Right cardiac atrium (tissue), 5 donors: ENCODE data around the gene IZUMO1. TPM values are rescaled to one million over a fixed set of nuclear protein-coding genes. Genes with fewer than 3 reads are reported as not detected.
"Not testable (repeated sequence)": the region's sequence is repeated elsewhere in the genome, so short reads cannot be mapped to it uniquely, and the experiment has no call there.

ENCODE experiments used
- ATAC-seq, 2 donors: fragments of 200-7000 bp; cut with Tn5 transposase; one replicate each; pipeline versions ENCODE4 v1.8.0 to v1.9.1; 2020; ENCODE audit warnings: moderate library complexity in 2 of 2, mild to moderate bottlenecking in 1 of 2
- DNase-seq, 3 donors: peaks; one replicate each; pipeline ENCODE4 v3.0.0-alpha.2; 2020
- H3K27ac ChIP-seq: one replicate; pipeline ENCODE4 v1.5.1; 2013; ENCODE audit warnings: mild to moderate bottlenecking, low read length, control low read depth, moderate library complexity
- H3K27me3 ChIP-seq: one replicate; pipeline ENCODE4 v1.6.1; 2013; ENCODE audit not compliant: control insufficient read depth, insufficient read depth
- H3K4me1 ChIP-seq: one replicate; pipeline ENCODE4 v1.6.1; 2013; ENCODE audit warnings: low read length; ENCODE audit not compliant: control insufficient read depth, insufficient read depth
- H3K4me3 ChIP-seq: one replicate; pipeline ENCODE4 v1.5.1; 2013; ENCODE audit warnings: low read length, control low read depth
- H3K9me3 ChIP-seq: one replicate; pipeline ENCODE4 v1.6.1; 2013; ENCODE audit warnings: low read length; ENCODE audit not compliant: control insufficient read depth
- WGBS: extraction: QIAGEN DNeasy Blood & Tissue Kit; methylation state at CpG from one replicate; pipeline ENCODE4 v1.1.7; 2013; 5-methylcytosine and 5-hydroxymethylcytosine counted together
- intact Hi-C, 4 donors: fragments of 100-400 bp; cut with DNase I; formaldehyde crosslinking; loops; one replicate each; pipeline versions ENCODE4 v1.11.0 to v1.14.0; 2022 to 2023
- polyA plus RNA-seq: library from polyadenylated mRNA; stranded (reverse); fragments of 200-250 nt; gene quantifications from one replicate; pipeline ENCODE4 v1.2.3, GENCODE V29; 2013
- total RNA-seq, 4 donors: library from RNA; stranded (reverse); fragmentation: NEBNext Ultra II Directional; extraction: Animal tissue kit (Norgen Biotek cat#: 25700); gene quantifications; one replicate each; pipeline ENCODE4 v1.2.1, GENCODE V29; 2021
- donor health status: healthy with polysubstance abuse.
- donor health status: DM: no; HTN: yes; CAD: no.
- donor health status: DM: no; HTN: no; CAD: no.
- donor health status: DM: no; HTN: yes; CAD: no; lungs with severe emphysema.
- donor health status: DM: yes; HTN: yes; CAD: no.

Gene IZUMO1
- total and polyA plus RNA-seq, 5 donors: 0.18 to 0.54 (median 0.34) TPM

DNA sequence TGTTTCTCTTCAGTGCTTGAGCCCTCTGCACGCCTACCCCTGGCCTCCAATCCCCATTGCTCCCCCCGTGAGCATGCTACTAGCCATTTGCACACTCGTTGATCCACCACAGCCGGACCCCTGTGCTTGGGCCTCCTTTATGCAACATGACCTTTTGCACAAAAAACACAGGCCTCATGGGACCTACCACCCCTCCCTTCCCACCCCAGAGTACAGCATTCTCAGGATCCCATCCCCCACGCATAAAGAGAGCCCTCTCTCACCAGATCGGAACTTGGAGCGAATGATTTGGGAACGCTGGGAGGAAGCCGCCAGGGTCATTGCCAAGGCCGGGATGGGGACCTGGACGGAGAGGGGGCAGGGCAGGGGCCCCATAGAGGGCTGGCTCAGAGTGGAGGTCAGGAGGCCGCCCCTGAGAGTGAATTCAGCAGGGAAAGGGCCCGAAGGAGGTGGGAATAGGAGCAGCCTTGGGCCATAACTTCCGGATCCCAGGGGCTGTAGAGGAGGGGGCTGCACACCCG is 27.9 kb downstream of the IZUMO1 start:
- Histone ChIP-seq H3K4me1 (peaks cover 15% of the 10 kb centered on the region), H3K27me3 (no peaks in the 10 kb centered on the region), H3K27ac (peak overlapping the region; percentile 61), H3K9me3 (no peaks in the 10 kb centered on the region), H3K4me3 (no peak overlapping the region)
- intact Hi-C loops: no loop called here
- peak in 1 of 3 donors; percentile 78 for DNase-seq
- ATAC-seq: no peak
- 44% methylated on average over 15 of the region's 15 CpGs for WGBS

DNA sequence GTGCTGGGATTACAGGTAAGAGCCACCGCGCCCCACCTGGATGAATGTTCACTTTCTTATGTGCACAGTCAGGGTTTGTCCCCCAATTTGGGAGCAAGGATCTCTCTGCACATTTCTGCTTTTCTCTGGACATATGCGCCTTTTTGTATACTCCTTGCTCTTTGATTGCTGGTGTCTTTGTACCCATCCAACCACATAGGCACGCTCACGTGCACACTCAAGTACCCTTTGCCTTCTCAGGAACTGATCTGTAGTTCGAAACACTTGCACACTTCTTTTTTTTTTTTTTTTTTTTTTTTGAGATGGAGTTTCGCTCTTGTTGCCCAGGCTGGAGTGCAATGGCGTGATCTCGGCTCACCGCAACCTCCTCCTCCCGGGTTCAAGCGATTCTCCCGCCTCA is 28.6 kb downstream of the IZUMO1 start:
- H3K9me3 ChIP-seq, H3K27me3 ChIP-seq, H3K4me3 ChIP-seq, H3K27ac ChIP-seq, ATAC-seq, DNase-seq, intact Hi-C loops: not testable (repeated sequence)
- 95% methylated on average over 13 of the region's 13 CpGs for WGBS
- peaks cover 15% of the 10 kb centered on the region for H3K4me1 ChIP-seq

DNA sequence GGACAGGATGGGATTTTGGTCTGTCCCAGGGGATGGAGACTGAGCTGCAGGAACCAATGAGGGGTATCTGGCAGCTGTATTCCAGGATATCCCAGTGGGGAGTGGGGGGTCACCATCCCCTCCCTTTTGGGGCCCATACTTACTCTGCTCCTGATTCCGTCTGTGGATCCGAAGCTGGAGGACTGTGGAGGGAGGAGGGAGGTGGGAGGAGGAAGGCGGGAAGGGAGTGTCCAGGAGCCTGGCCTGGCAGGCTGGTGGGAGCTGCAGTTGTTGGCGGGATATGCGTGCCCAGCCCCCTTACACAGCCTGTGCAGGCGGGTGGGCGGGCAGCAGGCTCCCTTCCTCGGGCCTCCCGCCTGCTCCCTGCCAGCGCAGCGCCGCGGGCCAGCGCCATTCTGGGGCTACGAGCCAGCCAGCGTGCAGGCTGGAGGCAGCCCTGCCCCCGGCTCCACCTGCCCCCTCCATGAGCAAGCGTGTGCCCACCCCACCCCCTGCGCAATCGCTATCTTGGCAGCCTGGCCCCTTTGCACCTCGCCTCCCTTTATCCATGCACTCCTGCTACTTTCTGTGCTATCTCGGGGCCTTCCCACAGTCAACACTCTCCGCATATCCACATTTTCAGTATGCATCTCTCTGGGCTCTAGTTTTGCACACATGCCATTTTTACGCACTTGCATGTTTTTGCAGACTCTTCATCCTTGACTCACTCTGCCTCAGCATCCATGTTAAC is 30.0 kb downstream of the IZUMO1 start:
- Histone ChIP-seq H3K4me3 (no peak overlapping the region), H3K27me3 (no peaks in the 10 kb centered on the region), H3K4me1 (peaks cover 15% of the 10 kb centered on the region), H3K27ac (peak overlapping the region; percentile 19), H3K9me3 (no peaks in the 10 kb centered on the region)
- 12% methylated on average over 24 of the region's 24 CpGs for WGBS
- ATAC-seq (peak; percentile 3 to 7), DNase-seq (peak; percentile 72 to 92 (median 91))
- intact Hi-C loops: no loop called here

DNA sequence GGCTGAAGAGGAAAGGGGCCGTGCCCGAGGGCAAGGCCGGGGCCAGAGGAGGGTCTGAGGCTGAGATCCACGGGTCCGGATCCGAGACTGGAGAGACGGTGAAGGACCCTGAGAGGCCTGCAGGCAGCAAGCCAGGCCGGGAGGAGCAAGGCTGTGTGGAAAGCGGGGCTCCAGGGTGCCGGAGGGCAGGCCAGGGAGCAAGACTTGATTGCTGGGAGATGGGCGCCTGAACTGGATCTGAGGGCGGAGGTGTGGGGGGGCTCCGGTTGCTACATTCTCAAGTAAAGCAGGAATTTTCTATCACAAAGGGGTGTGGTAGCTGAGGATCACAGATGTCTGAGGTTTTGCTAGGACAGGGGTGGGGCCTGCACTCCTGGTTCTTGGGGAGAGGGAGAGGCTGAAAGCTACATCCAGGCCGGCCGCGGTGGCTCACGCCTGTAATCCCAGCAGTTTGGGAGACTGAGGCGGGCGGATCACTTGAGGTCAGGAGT is 31.0 kb downstream of the IZUMO1 start:
- H3K27ac ChIP-seq: peak overlapping the region; percentile 9
- intact Hi-C loops: no loop called here
- no peaks in the 10 kb centered on the region for H3K9me3 ChIP-seq
- H3K27me3 ChIP-seq: no peaks in the 10 kb centered on the region
- no peak overlapping the region for H3K4me3 ChIP-seq
- 62% methylated on average over 19 of the region's 19 CpGs for WGBS
- DNase-seq: peak; percentile 40 to 71 (median 69)
- peaks cover 15% of the 10 kb centered on the region for H3K4me1 ChIP-seq
- no peak for ATAC-seq

DNA sequence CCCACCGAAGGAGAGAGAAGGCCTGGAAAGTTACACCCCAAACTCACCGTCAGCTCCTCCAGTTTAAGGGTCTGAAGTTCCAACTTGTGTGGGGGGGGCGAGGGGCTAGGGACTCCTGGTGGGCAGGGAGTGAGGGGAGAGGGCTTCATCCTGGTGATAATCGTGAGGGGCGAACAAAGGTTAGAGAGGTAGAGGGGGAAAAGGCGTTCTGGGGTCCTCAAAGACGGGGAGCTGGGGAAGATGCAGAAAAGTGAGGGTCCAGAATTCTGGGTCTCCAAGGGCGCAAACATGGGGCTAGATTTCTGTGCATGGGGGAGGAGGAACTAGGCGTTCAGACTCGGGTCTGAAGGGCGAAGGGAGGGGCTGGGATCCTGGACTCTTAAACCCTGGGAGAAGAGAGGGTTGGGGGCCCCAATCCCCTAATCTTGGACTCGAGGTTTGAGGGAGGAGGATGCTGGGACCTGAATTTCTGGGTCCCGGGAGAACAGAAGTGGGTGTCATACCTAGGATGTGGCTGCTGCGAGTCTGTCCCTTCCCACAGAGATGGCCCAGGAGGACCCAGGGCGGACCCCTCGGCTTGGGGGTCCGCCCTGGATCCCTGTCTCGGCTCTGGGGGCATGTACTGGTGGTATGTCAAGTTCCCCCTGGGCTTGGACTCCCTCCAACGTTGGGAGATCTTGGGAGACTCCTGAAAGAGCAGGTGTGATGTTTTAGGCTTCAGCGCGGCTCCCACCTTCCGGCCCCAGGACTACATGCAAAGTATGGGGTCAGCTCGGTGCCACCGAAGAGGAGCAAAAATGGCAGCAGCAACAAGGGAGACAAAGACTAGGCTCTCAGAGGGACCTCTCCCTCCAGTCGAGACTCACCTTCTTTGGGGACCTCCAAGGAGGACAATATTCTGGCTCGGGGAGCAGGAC is 31.7 kb downstream of the IZUMO1 start:
- DNase-seq (peak; percentile 42 to 69 (median 65)), ATAC-seq (no peak)
- Histone ChIP-seq H3K4me1 (peaks cover 15% of the 10 kb centered on the region), H3K27me3 (no peaks in the 10 kb centered on the region), H3K27ac (peak overlapping the region; percentile 86), H3K4me3 (peak overlapping the region; percentile 43), H3K9me3 (no peaks in the 10 kb centered on the region)
- WGBS: 57% methylated on average over 26 of the region's 26 CpGs
- intact Hi-C loops: no loop called here

DNA sequence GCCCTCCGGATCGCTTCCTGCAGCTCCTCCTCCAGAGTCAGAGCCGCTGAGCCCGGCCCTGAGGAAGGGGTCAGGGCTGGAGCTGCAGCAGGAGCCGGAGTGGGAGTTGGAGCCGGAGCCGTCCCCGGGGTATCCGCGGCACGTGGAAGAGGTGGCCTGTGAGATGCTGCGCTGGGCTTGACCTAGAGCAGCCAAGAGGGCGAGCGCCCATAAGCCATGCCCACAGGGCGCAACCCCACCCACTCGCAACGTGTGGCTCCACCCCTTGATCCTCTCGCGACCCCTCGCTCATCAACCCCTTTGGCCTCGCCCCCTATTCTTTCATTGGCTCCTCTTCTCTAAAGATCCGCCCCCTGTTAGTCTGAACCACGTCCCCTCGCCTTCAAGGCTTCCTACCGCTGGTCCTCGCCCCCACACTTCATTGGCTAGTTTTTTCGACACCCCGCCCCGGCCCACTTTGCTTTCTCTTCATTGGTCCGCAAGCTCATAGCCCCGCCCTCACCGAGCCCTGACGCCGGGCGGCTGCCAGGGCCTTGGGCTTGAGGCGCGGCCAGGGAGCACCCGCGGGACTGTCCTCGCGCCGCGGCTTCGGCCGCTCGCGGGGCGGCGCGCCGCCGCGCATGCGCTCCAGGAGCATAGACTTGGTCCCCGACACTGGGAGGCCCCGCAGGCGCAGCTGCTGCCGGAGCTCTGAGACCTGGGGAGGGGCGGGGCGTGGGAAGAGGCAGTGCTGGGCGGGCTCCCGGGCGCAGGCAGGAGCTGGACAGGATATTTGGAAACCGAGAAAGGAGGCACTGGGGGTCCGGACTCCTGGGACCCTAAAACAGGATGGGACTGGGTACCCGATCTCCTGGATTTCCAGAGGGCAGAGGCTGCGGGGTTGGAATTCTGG is 32.6 kb downstream of the IZUMO1 start:
- H3K27me3 ChIP-seq: no peaks in the 10 kb centered on the region
- WGBS: under 1% methylated on average over 67 of the region's 67 CpGs
- peak; percentile 99 to 100 (median 100) for DNase-seq
- H3K9me3 ChIP-seq: no peaks in the 10 kb centered on the region
- peaks cover 11% of the 10 kb centered on the region for H3K4me1 ChIP-seq
- intact Hi-C loops: no loop called here
- peak; percentile 91 to 95 for ATAC-seq
- peak overlapping the region; percentile 86 for H3K27ac ChIP-seq
- peak overlapping the region; percentile 47 for H3K4me3 ChIP-seq

DNA sequence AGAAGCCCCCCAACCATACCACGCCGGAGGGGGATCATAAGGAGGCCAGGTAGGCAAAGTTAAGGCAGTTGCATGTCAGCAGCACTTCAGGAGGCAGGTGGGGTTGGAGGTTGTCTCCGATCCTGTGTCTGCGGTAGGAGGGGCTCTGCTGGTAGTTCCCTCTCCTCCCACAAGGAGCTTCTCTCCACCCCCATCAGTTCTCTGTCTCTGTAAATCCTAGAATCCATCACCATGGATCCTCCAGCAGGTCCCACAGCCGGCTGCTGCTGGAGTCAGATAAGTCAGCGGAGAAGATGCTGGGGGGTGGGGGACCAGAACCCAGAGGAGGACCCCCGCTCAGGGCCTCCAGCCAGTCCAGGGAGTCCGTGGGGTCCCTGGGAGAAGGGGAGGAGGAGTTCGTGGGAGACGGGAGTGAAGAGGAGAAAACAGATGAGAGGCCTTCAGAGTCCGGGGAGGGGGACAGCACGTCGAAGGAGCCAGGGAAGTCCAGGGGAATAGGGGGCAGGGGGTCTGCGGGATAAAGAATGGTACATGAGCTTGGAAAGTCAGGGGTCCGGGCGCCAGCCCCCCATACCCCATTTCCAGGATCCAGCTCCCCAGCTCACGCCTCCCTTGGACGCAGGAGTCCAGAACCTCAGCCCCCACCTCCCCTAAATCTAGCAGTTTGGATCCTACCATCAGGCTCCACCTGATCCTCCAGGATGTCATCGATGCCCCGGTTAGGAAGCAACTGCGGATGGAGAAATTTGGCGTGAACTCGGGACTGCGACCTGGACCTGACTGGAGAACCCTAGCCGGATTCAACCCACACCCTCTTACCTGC is 33.5 kb downstream of the IZUMO1 start:
- 13% methylated on average over 25 of the region's 25 CpGs for WGBS
- no peaks in the 10 kb centered on the region for H3K9me3 ChIP-seq
- peak overlapping the region; percentile 23 for H3K27ac ChIP-seq
- no peaks in the 10 kb centered on the region for H3K27me3 ChIP-seq
- peaks cover 6% of the 10 kb centered on the region for H3K4me1 ChIP-seq
- intact Hi-C loops: no loop called here
- H3K4me3 ChIP-seq: peak overlapping the region; percentile 47
- DNase-seq (peak in 2 of 3 donors; percentile 53 to 67), ATAC-seq (no peak)

DNA sequence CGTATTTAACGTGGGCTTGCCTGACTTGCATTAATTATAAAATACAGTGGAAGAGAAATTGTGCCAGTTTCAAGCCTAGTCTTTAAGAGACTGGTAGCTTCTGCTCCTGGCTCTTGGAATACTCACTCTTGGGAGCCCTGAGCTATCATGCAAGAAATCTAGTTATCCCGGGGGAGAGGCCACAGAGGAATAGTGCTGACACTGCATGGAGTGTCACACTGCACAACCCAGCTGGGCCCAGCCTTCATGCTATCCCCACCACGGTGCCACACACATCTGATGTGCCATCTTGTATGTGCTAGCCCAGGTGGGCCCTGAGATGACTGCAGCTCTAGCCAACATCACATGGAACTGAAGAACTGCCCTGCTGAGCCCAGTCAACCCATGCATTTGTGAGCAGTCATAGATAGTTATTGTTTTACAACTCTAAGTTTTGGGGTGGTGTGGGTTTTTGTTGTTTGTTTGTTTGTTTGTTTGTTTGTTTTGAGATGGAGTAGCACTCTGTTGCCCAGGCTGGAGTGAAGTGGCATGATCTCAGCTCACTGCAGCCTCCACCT is 35.5 kb downstream of the IZUMO1 start:
- intact Hi-C loops: no loop called here
- H3K9me3 ChIP-seq: no peaks in the 10 kb centered on the region
- WGBS: 93% methylated on average over 4 of the region's 4 CpGs
- ATAC-seq (no peak), DNase-seq (no peak)
- no peak overlapping the region for H3K27ac ChIP-seq
- no peaks in the 10 kb centered on the region for H3K27me3 ChIP-seq
- H3K4me3 ChIP-seq: no peak overlapping the region
- H3K4me1 ChIP-seq: peaks cover 4% of the 10 kb centered on the region

DNA sequence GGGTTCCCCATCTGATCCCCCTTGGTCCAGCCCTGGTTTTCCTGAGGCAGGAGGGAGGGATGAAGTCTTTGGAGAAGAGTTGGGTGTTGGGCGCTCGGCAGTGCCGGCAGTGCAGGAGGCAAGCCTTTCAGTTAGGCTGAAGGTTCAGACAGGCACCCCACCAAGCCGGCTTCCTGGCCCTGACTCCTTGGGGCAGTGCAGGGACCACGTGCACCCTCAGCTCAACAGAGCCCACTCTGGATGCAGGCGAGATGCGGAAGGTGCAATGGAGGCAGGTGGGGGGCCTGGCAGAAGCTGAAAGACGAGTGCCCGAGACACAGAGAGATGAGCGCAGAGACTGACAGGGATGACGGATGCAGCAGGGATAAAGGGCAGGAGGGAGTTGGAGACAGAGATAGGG is 38.2 kb downstream of the IZUMO1 start:
- Histone ChIP-seq H3K4me1 (no peaks in the 10 kb centered on the region), H3K27ac (no peak overlapping the region), H3K9me3 (no peaks in the 10 kb centered on the region), H3K27me3 (no peaks in the 10 kb centered on the region), H3K4me3 (no peak overlapping the region)
- intact Hi-C loops: no loop called here
- no peak for DNase-seq
- ATAC-seq: no peak
- 44% methylated on average over 11 of the region's 11 CpGs for WGBS
